ENCODE data around the gene FBN3.
"Not testable (repeated sequence)": the region's sequence is repeated elsewhere in the genome, so short reads cannot be mapped to it uniquely, and the experiment has no call there.

FBN3 gene

DNA sequence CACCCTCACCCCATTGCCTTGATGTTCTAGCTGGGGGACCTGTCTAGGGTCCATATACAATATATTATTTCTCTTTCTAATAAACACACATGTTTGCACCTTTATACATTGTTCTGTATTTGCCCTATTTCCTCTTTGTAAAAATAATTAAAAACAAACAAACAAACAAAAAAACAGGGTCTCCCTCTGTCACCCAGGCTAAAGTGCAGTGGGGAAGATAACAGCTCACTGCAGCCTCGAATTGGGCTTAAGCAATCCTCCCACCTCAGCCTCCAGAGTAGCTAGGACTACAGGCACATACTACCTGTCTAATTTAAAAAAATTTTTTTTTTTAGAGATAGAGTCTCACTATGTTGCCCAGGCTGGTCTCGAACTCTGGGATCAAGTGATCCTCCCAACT lies 5.9 kb upstream of the FBN3 start:
- H3K27ac Mint-ChIP-seq: no peak overlapping the region
- no peak for DNase-seq
- H3K4me3 Mint-ChIP-seq: no peak overlapping the region
- peaks cover 73% of the 10 kb centered on the region for H3K27me3 Mint-ChIP-seq
- no peaks in the 10 kb centered on the region for H3K9me3 Mint-ChIP-seq
- ATAC-seq: no peak
- peaks cover 5% of the 10 kb centered on the region for H3K4me1 Mint-ChIP-seq

DNA sequence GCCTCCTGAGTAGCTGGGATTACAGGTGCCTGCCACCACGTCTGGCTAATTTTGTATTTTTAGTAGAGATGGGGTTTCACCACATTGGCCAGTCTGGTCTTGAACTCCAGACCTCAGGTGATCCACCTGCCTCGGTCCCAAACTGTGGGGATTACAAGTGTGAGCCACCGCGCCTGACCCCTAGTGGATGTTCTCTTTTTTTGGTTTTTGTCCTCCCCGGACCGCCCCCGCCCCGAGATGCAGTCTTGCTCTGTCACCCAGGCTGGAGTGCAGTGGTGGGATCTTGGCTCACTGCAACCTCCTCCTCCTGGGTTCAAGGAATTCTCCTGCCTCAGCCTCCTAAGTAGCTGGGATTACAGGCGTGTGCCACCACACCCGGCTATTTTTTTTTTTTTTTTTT lies 4.6 kb upstream of the FBN3 start:
- H3K4me1 Mint-ChIP-seq, H3K9me3 Mint-ChIP-seq, H3K27ac Mint-ChIP-seq, H3K4me3 Mint-ChIP-seq: not testable (repeated sequence)
- peaks cover 83% of the 10 kb centered on the region for H3K27me3 Mint-ChIP-seq
- DNase-seq: peak; percentile 29 to 42
- peak; percentile 66 for ATAC-seq

DNA sequence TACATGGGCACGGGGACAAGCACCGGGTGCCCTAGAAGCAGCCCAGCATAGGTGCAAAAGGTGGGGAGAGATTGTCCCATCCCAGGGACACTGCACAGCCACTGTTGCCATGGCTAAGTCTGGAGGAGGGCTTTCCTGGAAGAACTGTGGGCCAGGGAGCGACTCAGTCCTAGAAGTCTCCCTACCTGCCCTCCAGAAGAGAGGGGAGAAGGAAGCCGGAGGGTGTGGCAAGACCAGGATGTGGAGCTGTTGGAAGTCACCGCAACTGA lies 2.3 kb upstream of the FBN3 start:
- DNase-seq: no peak
- H3K9me3 Mint-ChIP-seq: no peaks in the 10 kb centered on the region
- H3K27me3 Mint-ChIP-seq: peaks cover 89% of the 10 kb centered on the region

DNA sequence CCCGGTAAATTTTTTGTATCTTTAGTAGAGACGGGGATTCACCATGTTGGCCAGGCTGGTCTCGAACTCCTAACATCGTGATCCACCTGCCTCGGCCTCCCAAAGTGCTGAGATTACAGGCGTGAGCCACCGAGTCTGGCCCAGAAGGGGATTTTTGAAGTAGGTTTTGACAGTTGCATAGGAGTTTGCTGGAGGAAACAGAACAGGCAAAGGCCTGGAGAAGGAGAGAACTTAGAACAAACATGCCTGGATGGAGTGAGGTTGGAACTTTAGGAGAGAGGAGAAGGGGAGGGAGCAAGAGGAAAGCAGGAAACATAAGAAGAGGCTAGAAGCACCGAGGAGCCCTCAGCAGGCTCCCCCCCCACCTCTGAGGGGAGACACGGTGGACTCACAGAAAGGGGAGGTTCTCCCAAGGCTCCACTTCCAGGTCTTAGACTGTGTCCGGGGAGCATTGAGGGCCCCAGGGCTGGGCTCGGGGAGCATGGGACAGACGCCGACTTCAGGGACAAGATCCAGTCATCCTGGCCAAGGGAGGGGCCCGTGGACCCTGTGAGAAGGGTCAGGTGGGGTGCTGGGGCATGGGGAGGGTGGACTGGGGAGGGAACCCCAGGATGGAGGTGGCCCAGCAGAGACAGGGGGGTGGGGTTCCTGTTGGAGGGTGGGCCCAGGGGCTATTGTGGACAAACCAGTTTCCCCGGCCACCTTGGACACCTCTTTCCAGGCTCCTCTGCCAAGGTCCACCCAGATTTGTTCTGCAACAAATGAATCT lies 1.8 kb upstream of the FBN3 start:
- Mint-ChIP-seq H3K27me3 (peaks cover 94% of the 10 kb centered on the region), H3K9me3 (no peaks in the 10 kb centered on the region), H3K27ac (no peak overlapping the region), H3K4me1 (peaks cover 11% of the 10 kb centered on the region), H3K4me3 (no peak overlapping the region)
- DNase-seq: no peak
- ATAC-seq: no peak

More for the DNA sequence above, 2.3 kb upstream of the FBN3 start:
- H3K27ac Mint-ChIP-seq: no peak overlapping the region
- ATAC-seq: no peak
- no peak overlapping the region for H3K4me3 Mint-ChIP-seq
- H3K4me1 Mint-ChIP-seq: peaks cover 11% of the 10 kb centered on the region

DNA sequence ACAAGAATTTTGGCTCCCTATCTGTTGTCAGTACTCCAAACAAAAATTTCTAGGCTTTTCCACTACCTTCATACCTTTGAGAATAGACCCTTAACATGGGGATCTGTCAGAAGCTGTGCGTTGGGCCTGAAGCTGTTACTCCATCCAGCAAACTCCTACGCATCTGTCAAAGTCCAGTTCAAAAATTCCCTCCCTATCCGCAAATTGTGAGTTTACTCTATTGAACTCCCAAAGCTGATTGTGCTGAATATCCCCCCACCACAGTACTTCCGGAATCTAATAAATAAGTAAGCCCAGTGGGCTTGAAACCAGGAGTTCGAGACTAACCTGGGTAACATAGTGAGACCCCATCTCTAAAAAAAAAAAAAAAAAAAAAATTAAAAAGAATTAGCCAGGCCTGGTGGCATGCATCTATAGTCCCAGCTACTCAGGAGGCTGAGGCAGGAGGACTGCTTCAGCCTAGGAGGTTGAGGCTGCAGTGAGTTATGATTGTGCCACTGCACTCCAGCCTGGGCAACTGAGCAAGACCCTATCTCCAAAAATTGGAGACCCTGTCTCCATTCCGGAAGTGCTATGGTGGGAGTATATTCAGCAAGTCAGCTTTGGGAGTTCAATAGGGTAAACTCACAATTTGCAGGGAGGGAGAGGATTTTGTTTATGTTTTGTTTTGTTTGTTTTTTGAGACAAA lies 930 bp upstream of the FBN3 start:
- Mint-ChIP-seq H3K4me3 (no peak overlapping the region), H3K9me3 (no peaks in the 10 kb centered on the region), H3K27ac (no peak overlapping the region), H3K27me3 (peaks cover 92% of the 10 kb centered on the region), H3K4me1 (peaks cover 11% of the 10 kb centered on the region)
- ATAC-seq: no peak
- no peak for DNase-seq

DNA sequence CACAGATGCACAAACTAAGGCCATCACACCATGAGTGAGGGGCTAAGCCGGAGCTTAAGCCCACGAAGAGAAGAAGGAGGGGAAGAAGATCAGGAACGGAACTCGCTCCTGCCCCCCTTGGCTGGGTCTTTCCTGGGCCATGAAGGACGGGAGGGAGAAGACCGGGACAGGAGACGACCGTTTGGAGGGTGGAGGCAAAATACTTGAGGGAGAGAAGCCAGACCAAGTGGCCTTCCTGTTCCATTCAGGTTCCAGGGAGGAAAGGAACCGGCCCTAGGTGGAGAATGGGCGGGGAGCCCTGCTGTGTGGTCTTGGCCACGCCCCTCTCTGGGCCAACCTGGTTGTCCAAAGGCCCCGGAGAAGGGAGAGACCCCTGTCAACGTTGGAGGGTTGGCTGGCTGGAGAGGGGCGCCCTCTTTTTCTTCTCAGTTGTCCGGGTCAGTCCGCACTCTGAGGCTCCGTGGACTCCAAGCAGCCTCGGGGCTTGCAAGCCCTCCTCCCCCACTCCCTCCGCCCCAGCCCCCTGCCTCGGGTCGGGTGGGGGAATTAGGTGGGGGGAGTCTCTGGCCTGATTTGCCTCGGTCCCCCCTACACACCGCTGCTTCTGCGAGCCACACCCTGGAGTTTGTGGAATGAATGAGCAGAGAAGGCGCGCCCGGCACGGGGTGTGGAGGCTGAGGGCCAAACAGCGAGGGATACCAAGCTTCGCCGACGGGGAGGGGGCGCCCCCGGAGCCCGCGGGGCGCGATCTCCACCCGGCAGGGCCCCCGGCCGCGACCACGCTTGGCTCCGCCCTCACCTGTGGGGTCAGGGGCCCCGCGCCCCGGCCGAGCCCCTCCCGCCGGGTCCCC lies 757 bp downstream of the FBN3 start:
- peaks cover 11% of the 10 kb centered on the region for H3K4me1 Mint-ChIP-seq
- H3K27me3 Mint-ChIP-seq: peaks cover 79% of the 10 kb centered on the region
- H3K27ac Mint-ChIP-seq: no peak overlapping the region
- no peaks in the 10 kb centered on the region for H3K9me3 Mint-ChIP-seq
- ATAC-seq: peak; percentile 53
- H3K4me3 Mint-ChIP-seq: peak overlapping the region; percentile 53 to 71
- DNase-seq: no peak

DNA sequence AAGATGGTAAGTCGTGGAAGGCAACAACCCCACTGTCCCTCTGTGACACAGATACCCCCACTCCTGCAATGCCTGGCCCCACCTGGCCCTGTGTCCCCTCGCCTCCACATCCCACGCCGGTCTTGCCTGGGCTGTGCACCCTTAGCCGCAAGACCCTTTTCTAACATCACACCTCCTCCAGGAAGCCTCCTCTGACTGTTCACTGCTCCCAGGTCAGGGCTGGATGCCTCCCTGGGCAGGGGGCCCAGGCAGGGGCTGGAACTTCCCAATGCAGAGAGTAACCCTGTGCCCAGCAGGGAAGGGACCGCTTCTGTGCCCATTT lies 1.3 kb downstream of the FBN3 start:
- H3K9me3 Mint-ChIP-seq: no peaks in the 10 kb centered on the region
- peaks cover 79% of the 10 kb centered on the region for H3K27me3 Mint-ChIP-seq
- no peak overlapping the region for H3K27ac Mint-ChIP-seq
- ATAC-seq: no peak
- H3K4me3 Mint-ChIP-seq: peak overlapping the region; percentile 53 to 71
- no peak for DNase-seq
- H3K4me1 Mint-ChIP-seq: peaks cover 11% of the 10 kb centered on the region

DNA sequence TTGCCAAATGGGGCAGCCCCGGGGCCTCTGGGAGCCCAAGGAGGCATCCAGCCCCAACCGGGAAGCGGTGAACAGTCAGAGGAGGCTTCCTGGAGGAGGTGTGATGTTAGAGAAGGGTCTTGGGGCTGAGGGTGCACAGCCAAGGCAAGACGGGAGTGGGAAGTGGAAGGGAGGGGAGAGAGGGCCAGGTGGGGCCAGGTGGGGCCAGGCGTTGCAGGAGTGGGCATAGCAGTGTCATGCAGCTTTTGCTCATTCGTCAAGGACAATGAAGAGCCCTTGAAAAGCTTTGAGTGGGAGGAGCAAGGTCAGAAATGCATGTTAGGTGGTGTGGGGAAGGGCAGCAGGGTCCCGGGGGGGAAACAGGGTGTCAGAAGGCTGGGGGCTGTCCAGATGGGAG lies 1.8 kb downstream of the FBN3 start:
- peaks cover 11% of the 10 kb centered on the region for H3K4me1 Mint-ChIP-seq
- ATAC-seq (no peak), DNase-seq (no peak)
- no peak overlapping the region for H3K4me3 Mint-ChIP-seq
- H3K27ac Mint-ChIP-seq: no peak overlapping the region
- H3K27me3 Mint-ChIP-seq: peaks cover 80% of the 10 kb centered on the region
- H3K9me3 Mint-ChIP-seq: no peaks in the 10 kb centered on the region

DNA sequence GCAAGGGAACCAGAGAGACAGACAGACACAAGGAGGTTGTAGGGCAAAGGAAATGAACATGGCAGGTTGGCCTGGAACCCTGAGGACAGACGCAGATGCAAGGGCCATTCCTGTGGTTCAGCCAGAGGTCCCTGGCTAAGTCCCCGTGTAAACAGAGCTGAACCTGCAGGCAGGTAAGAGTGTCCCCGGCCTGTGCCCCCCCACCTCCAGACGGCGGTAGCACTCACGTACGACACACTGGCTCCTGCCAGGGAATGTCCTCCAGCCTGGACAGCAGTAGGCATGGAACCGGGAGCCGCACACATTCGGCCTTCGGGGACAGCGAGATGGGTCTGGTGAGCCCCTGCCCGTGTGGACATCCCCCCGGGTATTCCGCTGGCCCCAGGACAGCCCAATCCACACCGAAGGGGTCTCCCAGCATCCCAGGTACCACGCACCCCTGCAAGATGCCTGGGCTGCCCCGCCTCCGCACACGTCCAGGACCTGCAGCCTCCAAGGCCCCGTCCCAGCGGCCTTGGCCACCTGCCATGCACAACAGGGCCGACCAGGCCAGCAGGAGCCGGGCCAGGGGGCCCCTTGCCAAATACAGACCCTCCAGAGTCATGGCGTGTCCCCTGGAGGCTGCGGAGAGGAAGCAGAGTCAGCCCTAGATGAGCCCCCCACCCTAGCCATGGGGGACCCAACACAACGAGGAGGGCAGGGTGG lies 2.4 kb downstream of the FBN3 start:
- no peak overlapping the region for H3K4me3 Mint-ChIP-seq
- H3K27ac Mint-ChIP-seq: no peak overlapping the region
- peaks cover 78% of the 10 kb centered on the region for H3K27me3 Mint-ChIP-seq
- no peaks in the 10 kb centered on the region for H3K9me3 Mint-ChIP-seq
- peaks cover 11% of the 10 kb centered on the region for H3K4me1 Mint-ChIP-seq
- ATAC-seq: no peak
- DNase-seq: no peak

DNA sequence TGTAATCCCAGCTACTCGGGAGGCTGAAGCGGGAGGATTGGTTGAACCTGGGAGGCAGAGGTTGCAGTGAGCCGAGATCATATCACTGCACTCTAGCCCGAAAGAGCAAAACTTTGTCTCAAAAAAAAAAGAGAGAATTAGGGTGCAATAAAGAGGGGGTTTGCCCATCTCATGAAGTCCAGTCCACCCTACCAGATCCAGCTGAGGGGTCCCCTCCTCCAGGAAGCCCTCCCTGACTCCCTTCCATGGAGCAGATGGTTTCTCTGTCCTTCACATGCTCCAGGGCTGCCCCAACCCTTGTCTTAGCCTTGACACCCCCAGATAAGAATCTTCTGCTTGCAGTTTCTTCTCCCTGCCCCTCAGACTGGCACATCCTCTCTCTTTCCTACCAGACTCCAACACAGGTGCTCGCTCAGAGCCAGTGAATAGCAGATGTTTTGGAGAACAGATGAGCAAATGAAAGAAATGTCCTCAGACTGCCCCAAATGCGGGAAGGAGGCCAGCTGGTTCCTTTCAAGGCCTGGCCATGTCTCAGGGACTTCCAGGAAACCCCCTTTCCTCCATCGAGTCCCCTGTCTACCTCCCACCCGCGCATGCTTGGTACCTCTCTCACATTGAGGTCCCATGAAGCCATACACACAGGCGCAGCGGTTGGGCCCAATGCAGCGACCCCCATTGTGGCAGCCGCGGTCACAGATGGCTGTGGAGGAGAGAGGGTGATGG lies 5.0 kb downstream of the FBN3 start:
- no peak overlapping the region for H3K4me3 Mint-ChIP-seq
- peaks cover 11% of the 10 kb centered on the region for H3K4me1 Mint-ChIP-seq
- peaks cover 52% of the 10 kb centered on the region for H3K27me3 Mint-ChIP-seq
- DNase-seq (no peak), ATAC-seq (no peak)
- H3K9me3 Mint-ChIP-seq: no peaks in the 10 kb centered on the region
- H3K27ac Mint-ChIP-seq: no peak overlapping the region

DNA sequence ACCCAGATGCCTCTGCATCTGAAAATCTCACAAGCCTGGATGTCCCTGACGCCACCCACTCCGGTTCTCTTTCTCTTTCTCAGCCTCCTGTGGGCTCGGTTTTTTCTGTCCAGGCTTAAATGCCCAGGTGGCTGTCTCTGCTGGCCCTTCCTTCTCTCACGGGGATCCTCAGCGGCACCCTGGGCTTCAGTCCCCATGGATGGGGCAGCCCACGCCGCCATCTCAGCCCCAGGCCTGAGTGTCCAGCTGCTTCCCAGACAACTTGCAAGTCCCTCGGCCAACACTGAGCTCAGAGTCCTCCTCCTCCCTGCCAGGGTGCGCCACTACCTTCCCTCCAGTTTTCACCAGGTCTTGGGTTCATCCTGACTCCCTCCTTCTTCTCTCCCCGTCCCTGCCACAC lies 6.4 kb downstream of the FBN3 start:
- no peak overlapping the region for H3K4me3 Mint-ChIP-seq
- H3K27me3 Mint-ChIP-seq: peaks cover 41% of the 10 kb centered on the region
- peaks cover 1% of the 10 kb centered on the region for H3K4me1 Mint-ChIP-seq
- DNase-seq (no peak), ATAC-seq (no peak)
- H3K27ac Mint-ChIP-seq: peak overlapping the region in 1 of 2 donors; percentile 29
- no peaks in the 10 kb centered on the region for H3K9me3 Mint-ChIP-seq

DNA sequence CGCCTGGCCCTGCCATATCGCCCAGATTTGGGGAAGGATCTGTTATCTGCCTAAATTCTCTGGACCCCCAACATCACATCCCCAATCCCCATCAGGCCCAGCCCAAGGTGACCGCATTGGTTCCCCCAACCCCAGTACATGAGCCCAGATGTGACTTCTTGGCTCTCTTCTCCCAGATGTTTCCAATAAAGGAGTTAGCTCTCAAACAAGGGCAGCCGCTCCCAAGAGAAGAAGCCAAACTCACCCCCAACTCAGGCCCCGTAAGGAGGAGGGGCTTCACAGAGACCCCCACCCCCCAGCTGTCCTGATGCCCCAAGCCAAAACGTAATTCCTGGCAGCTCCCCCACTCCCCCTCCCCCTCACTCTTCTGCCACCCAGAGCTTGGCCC lies 6.9 kb downstream of the FBN3 start:
- ATAC-seq (no peak), DNase-seq (no peak)
- Mint-ChIP-seq H3K27ac (peak overlapping the region in 1 of 2 donors; percentile 30), H3K4me3 (no peak overlapping the region), H3K4me1 (no peaks in the 10 kb centered on the region), H3K27me3 (peaks cover 36% of the 10 kb centered on the region), H3K9me3 (no peaks in the 10 kb centered on the region)

DNA sequence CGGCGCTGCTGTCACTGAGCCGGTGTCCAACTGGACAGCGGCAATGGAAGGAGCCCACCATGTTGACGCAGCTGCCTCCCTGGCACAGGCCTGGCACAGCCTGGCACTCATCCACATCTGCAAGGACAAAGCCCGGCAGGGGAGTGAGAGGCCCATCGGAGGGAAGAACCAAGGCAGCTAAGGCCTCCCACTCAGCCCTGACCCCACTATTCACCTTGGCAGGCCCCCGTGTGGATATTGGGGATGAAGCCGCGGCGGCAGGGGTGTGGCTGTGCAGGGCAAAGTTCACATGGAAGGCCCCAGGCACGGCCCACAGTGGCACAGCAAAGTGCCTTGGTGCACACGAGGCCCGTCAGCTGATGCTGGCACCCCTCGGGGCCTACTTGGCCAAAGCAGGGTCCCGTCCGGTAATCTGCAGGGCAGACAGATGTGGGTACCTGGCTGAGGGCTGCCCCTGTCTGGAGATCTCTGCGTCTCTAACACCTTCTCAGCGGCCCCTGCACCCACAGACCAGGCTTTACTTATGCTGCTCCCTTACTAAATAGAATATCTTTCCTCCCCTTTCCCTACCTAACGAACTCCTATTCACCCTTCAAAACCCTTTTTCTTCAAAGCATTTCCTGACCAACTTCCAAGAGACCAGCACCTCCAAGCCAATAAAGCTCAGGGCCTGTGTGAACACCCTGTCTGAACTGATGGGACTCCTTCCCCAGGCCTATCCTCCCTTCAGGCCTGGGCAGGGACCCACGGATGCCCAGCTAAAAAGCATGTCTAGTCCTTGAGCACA lies 7.5 kb downstream of the FBN3 start:
- H3K4me1 Mint-ChIP-seq: no peaks in the 10 kb centered on the region
- no peaks in the 10 kb centered on the region for H3K9me3 Mint-ChIP-seq
- no peak overlapping the region for H3K4me3 Mint-ChIP-seq
- no peak overlapping the region for H3K27ac Mint-ChIP-seq
- no peak for DNase-seq
- no peak for ATAC-seq
- H3K27me3 Mint-ChIP-seq: peaks cover 30% of the 10 kb centered on the region

DNA sequence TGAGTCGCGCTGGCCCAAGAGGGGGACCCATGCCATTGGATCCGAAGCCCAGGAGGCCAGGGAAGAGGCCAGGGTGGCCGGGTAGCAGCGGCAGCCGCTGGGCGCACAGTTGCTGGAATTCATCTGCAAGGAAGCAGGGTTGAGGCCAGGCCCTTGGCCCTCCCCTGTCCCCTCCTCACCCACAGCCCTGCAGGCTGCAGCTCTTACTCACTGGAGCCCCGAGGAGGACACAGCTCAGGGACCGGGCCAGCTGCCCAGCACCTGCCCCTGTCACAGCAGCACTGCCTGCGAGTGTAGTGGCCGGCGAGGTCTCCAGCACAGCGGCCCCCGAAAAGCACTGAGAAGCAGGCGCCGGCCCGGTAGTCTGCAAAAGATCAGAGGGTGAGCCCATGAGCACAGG lies 11.2 kb downstream of the FBN3 start:
- Mint-ChIP-seq H3K27ac (no peak overlapping the region), H3K9me3 (no peaks in the 10 kb centered on the region), H3K27me3 (peaks cover 8% of the 10 kb centered on the region), H3K4me1 (no peaks in the 10 kb centered on the region), H3K4me3 (no peak overlapping the region)
- DNase-seq (no peak), ATAC-seq (no peak)

DNA sequence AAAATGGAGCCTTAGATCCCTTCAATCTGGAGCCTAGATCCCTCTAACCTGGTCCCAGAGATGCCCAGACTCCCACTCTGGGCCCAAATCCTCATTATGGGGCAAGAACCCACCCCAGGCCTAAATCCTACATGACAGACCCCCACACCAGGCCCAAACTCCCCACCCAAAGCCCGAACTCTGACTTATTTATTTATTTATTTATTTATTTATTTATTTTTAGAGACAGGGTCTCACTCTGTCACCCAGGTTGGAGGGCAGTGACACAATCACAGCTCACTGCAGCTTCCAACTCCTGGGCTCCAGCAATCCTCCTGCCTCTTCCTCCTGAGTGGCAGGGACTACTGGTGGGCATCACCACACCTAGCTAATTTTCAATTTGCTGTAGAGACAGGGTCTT lies 12.0 kb downstream of the FBN3 start:
- Mint-ChIP-seq H3K4me1 (no peaks in the 10 kb centered on the region), H3K9me3 (no peaks in the 10 kb centered on the region), H3K4me3 (no peak overlapping the region), H3K27me3 (peaks cover under 1% of the 10 kb centered on the region), H3K27ac (no peak overlapping the region)
- ATAC-seq (no peak), DNase-seq (no peak)
